VCaP (cell line): ENCODE results near the gene AFAP1.

Experiments
- H3K27ac ChIP-seq: fragments of 450-650 bp; 2 replicates; pipeline ENCODE4 v1.5.1; 2017
- CTCF ChIP-seq: fragments of 450-650 bp; conservative IDR thresholded peaks from 2 replicates; pipeline ENCODE4 v1.5.1; 2017; ENCODE audit warnings: mild to moderate bottlenecking, moderate library complexity

Gene AFAP1

GRCh38 chr4:7799306-7799705 is 140.4 kb downstream of the AFAP1 start:
- H3K27ac ChIP-seq = no peak overlapping the region
- TF ChIP-seq CTCF = no peak

DNA sequence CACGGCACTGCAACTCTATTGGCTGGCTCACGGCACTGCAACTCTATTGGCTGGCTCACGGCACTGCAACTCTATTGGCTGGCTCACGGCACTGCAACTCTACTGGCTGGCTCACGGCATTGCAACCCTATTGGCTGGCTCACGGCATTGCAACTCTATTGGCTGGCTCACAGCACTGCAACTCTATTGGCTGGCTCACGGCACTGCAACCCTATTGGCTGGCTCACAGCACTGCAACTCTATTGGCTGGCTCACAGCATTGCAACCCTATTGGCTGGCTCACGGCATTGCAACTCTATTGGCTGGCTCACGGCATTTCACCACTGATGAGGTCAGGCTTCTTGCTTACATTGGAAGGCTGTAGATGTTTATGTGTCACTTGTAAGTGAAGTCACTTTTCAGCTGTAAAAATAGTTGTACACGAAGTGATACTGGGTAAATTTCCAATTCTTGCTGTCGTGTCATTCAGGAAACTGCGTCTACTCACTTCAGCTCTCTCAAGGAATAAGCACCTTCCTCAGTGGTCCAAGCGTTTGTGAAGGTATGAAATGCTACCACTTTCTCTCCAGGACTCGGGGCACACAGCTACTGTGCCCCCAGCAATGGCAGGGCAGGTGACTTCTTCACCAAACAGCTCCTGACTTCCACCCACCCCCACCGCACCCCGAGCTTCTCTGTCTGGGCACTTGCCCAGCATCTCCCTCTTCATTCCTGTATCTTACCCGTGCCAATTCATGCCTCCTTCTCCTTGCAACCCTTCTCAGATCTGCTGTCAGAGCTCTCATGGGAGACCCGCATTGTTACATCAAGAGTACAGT is 141.3 kb downstream of the AFAP1 start:
- no peak for TF ChIP-seq CTCF

DNA sequence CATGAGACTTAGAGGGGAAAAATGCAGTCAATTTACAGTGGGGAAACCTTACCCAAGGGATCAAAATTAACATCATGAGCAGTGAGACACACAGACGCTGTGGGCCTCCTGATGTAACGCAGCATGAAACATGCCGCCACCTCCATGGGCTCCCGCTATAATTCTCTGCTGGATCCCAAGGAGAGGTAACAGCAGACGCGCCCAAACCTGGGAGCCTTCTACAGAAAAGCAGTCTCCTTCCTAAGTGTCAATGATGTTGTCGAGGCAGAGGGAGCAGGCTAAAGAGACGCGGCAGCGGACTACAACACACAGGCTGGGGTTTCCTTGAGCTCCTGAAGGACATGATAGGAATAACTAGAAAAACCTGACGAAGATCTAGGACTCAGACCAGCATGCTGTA is 142.3 kb downstream of the AFAP1 start:
- H3K27ac ChIP-seq = no peak overlapping the region
- no peak for TF ChIP-seq CTCF

More for the DNA sequence above, 141.3 kb downstream of the AFAP1 start:
- no peak overlapping the region for H3K27ac ChIP-seq

DNA sequence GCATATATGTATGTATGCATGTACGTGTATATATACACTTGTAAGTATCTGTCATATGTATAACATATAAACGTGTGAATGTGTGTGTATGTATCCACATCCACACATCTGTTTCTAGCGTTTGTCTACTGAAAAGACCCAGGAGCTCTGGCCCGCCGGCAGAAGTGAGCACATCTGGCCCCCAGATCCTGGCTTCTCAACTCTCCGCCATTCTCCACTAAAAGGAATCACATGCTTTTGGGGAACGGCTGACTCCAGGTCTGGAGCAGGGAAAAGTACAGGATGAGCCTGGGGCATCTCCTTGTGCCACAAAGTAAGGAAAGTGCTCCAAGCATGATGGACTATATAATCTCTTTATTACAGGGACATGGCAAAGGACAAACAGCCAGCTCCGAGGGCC is 143.7 kb downstream of the AFAP1 start:
- no peak for TF ChIP-seq CTCF

DNA sequence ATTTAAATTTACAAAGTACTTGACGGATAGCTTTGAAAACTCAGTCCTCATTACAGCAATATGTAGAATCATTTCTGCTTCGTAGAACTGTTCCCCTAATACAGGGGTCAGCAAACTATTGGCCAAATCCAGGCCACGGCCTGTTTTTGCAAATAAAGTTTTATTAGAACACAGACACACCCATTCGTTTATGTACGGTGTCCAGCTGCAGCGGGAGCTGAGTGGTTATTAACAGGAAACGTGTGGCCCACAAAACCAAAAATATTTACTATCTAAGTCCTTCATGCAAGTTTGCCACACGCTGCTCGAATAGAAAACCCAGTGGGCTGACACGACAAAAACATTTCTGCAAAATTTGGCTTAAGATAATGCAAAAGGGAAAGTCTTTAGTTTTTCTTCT is 146.5 kb downstream of the AFAP1 start:
- no peak for TF ChIP-seq CTCF

More for the DNA sequence above, 143.7 kb downstream of the AFAP1 start:
- H3K27ac ChIP-seq = no peak overlapping the region

GRCh38 chr4:7792616-7793015 is 147.0 kb downstream of the AFAP1 start:
- no peak overlapping the region for H3K27ac ChIP-seq
- no peak for TF ChIP-seq CTCF

More for the DNA sequence above, 146.5 kb downstream of the AFAP1 start:
- no peak overlapping the region for H3K27ac ChIP-seq

DNA sequence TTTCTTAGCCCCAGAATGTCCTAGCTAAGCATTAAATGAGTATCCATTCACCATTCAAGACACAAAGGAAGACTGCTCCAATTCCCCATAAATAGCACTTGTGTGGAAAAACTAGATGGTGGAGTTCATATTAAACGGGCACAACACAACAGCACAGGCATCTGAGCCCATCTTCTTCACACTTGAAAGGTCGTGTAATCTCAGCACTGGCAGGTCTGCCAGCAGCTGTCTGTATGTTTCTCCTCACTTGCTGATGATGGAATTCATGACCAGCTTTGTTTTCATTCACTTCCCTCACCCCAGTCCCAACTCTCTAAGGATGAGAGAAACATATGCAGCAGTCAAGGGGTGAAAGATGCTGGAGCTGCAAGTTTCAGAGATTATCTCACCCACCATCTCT is 148.7 kb downstream of the AFAP1 start:
- TF ChIP-seq CTCF = no peak
- no peak overlapping the region for H3K27ac ChIP-seq
